Kidney glomerular epithelial cell (primary cell): Measurements from ENCODE around the gene KRTAP5-3.

Source experiments
- DNase-seq: peaks from one replicate; lab custom pipeline; 2025; lab: John Stamatoyannopoulos, UW

The KRTAP5-3 gene

GRCh38 chr11:1564535-1565172, 43.6 kb downstream of the KRTAP5-3 start:
- DNase-seq, result peak; percentile 86

DNA sequence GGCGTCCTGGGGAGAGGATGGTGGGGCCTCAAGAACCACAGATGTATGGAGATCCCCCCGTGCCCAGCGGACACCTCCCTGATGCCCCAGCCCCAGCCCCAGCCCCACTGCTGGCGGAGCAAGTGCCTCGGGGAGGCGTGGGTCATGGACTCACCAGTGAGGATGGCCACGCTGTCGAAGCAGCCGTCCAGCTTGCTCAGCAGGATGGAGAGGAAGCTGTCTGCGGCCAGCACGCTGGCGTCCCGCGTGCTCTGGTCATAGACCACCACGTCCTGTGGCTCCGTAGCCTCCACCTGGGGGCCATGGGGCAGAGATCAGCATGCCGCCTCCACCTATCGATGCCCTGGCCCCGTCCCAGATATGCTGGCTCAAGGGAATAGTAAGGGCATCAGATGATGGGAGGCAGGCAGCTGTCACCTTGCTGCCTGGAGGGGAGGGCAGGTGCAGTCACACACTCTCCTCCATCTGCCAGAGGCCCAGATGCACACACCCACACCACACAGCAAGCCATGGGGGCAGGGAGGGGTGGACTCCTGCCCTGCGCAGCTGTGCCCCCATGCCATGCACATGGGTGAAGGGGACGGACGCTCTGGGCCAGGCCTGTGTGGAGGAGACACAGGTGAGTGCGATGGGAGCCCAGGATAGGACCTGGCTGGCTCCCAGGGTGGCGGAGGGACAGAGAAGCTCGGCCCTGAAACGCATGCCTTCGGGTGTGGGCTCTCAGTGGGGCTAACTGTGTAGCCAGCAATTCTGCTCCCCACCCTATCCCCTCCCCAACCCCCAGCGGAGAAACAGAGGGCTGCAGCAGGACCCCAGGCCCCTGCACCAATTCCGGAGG, 44.3 kb downstream of the KRTAP5-3 start:
- DNase-seq, result no peak

- DNase-seq, result no peak
These were observed 45.1 kb downstream of the KRTAP5-3 start for GRCh38 chr11:1563149-1563638.

DNA sequence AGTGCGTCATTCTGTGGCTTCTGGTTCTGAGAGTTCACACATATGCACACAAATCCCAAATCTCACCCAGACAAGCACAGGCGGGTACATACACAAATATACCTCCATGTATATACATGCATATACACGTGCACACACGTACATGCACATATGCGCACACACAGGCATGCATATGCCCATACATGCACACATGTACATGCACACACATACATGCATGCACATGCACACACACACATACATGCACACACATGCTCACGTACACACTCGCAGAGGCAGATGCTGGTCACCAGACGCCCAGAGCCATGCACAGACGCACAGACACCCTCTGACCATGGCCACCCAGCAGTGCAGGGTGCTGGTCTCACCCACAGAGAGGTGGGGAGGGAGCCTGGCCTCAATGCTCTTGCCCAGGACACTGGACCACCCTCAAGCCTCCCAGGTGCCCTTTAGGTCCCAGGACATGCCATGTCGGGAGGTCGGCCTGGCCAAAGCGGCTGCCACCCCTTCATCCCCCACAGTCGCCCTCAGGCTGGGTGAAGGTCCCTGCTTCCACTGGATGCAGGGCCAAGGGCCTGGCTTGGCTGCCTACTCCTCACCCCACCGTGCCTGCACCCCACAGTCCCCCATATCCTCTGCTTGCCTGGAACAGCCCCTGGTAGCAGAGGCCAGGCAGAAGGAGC, 45.7 kb downstream of the KRTAP5-3 start:
- no peak for DNase-seq

- DNase-seq, result no peak
These were observed 46.3 kb downstream of the KRTAP5-3 start for GRCh38 chr11:1561955-1562354.

- DNase-seq, result no peak
These were observed 47.0 kb downstream of the KRTAP5-3 start for GRCh38 chr11:1561266-1561665.

GRCh38 chr11:1560649-1561251, 47.5 kb downstream of the KRTAP5-3 start:
- no peak for DNase-seq

DNA sequence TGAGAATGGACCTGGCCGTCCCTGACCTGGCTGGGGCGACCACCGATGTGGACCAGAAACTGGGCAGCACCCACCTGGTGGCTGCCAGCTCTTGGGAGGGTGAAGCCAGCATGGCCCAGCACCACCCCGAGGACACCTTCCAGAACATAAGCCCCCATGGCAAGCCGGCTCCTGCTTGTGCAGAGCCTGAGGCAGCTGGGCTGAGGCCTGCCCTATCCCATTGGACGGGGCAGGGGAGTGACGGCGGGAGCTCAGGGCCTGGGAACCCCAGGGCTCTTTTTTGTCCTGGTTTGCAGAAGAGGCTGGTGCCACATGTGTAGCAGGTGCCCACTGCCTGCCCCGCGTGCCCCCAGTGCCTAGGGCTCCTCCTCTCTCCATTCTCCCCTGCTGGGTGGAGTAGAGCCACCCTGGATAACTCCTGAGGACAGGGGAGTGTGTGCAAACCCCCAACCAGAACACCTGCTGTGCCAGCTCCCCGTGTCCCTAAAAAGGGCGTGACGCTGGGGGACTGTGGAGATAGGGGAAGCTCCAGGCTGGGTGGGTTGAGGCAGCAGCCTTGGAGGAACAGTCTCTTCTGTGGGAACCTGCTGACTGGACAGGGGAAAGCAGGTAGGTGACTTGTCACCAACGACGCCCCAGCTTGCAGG, 48.1 kb downstream of the KRTAP5-3 start:
- DNase-seq, result no peak

DNA sequence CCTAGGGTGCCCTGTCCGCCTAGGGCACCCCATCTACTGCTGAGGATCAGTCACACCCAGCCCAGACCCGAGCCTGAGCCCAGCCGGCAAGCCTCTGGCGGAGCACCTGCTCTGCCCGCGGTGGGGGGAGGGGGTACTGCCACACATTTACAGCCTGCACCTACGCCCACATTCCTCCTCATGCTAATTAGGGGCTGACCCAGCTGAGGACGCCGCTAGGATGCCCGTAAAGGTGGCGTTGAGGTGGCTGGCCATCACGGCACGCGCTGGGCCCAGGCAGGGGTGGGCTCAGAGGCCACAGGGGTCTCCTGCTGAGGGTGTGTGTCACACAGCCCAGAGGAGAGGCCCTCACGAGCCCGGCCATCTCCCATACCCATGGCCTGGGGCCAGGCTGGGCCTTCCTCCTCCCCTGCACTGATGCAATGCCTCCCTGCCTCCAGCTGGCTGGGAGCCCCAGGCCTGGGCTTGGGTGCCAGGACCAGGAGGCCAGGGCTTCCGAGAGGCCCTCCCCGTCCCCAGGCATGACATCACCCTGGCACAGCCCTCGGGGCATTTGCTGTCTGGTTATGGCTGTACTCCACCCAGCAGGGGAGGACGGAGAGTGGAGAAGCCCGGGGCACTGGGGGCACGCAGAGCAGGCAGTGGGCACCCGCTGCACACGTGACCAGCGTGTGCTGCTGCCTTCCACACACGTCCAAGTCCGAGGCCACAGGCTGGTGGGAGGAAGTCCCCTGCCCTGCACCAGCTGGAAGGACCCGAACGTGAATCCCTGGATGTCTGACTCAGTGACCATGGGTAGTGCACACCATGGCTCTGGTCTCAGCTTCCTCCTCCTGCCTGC, 48.9 kb downstream of the KRTAP5-3 start:
- DNase-seq, result peak; percentile 76

DNA sequence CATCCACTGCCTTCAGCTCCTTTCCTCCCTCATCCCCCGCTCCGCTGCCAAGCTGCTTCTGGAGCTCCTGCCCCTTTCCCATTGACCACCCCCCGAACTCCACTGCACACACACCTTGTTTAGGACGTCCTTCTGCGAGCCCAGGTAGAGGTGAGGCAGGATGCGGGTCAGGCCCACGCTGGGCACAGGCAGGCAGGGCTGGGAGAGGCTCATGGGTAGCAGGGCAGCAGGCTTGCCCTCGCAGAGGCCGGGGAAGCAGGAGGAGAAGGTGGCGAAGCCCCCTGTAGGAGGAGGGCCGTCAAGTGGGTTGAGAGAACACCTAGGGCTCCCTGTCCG, 49.5 kb downstream of the KRTAP5-3 start:
- DNase-seq, result no peak

GRCh38 chr11:1557904-1558774, 50.1 kb downstream of the KRTAP5-3 start:
- peak; percentile 83 for DNase-seq
